SK-MEL-5 (cell line): ENCODE measurements around the gene MICA. TPM values are rescaled to one million over a fixed set of nuclear protein-coding genes. Genes with fewer than 3 reads are reported as not detected.

Experiments used
- small RNA-seq, 2 experiments: library from RNA; depleted of rRNA; stranded (forward); fragments of <200 nt; gene quantifications; one replicate each; pipeline ENCODE3, GENCODE V24; 2014
- total RNA-seq: library from RNA; depleted of rRNA; stranded (reverse); fragments of >200 nt; shearing (Covaris generic); gene quantifications from 2 replicates; pipeline ENCODE4 v1.2.3, GENCODE V29; 2014; rRNA removed

The MICA gene
- total RNA-seq, 1 experiment from 2014 or later: 77.4 TPM

Small RNA genes within 50 kb of the gene (small RNA-seq; reads per million reads assigned to genes)
- 0 reads per million in 2 experiments for gene HLA-S
- 0 reads per million in 2 experiments for gene MIR6891
- gene RF00019: 0 reads per million in 2 experiments
- 0 reads per million in 2 experiments for gene RNU6-283P

Other genes with a start within 250 kb of the MICA start
- 12.0 and 13.4 TPM in 2 replicates for gene CCHCR1, start 245.8 kb upstream of the MICA start, total RNA-seq
- 14.3 and 16.1 TPM in 2 replicates for gene TCF19, start 245.0 kb upstream of the MICA start, total RNA-seq
- gene POU5F1, start 232.9 kb upstream of the MICA start, total RNA-seq: not detected in 2 replicates
- 131 and 136 TPM in 2 replicates for gene HLA-C, start 131.5 kb upstream of the MICA start, total RNA-seq
- gene HLA-B, start 46.4 kb upstream of the MICA start, total RNA-seq: 179 and 192 TPM in 2 replicates
- gene MICB, start 94.5 kb downstream of the MICA start, total RNA-seq: 4.9 and 7.0 TPM in 2 replicates
- gene MCCD1, start 125.4 kb downstream of the MICA start, total RNA-seq: not detected in 2 replicates
- 384 and 391 TPM in 2 replicates for gene DDX39B, start 138.4 kb downstream of the MICA start, total RNA-seq
- gene ATP6V1G2, start 143.0 kb downstream of the MICA start, total RNA-seq: 0.32 and 0.45 TPM in 2 replicates
- 17.2 and 17.8 TPM in 2 replicates for gene NFKBIL1, start 144.0 kb downstream of the MICA start, total RNA-seq
- gene LTA, start 168.7 kb downstream of the MICA start, total RNA-seq: not detected in 2 replicates
- gene TNF, start 172.0 kb downstream of the MICA start, total RNA-seq: not detected in 2 replicates
- not detected in 2 replicates for gene LTB, start 178.8 kb downstream of the MICA start, total RNA-seq
- gene LST1, start 182.7 kb downstream of the MICA start, total RNA-seq: not detected in 2 replicates
- gene NCR3, start 189.4 kb downstream of the MICA start, total RNA-seq: not detected in 2 replicates
- not detected in 2 replicates for gene AIF1, start 211.6 kb downstream of the MICA start, total RNA-seq
- gene PRRC2A, start 217.1 kb downstream of the MICA start, total RNA-seq: 32.0 and 48.6 TPM in 2 replicates
- gene BAG6, start 249.1 kb downstream of the MICA start, total RNA-seq: 110 and 149 TPM in 2 replicates